Ovary (tissue), 3 donors: ENCODE measurements around the gene ANKMY1.

Experiments
- EP300 ChIP-seq: sonication (generic); formaldehyde crosslinking; IDR thresholded peaks from one replicate; pipeline ENCODE4 v1.6.1; 2017; ENCODE audit warnings: antibody characterized with exemption
- POLR2A ChIP-seq: fragments of 450-650 bp; IDR thresholded peaks from one replicate; pipeline ENCODE4 v1.6.1; 2017; ENCODE audit warnings: antibody characterized with exemption, mild to moderate bottlenecking, moderate library complexity
- TF ChIP-seq, protein P1 (sequence below), 3 donors: fragments of 450-650 bp in 2 of 3; fragments of 200-600 bp in 1 of 3; IDR thresholded peaks; one replicate each; pipeline versions ENCODE4 v1.5.1 to v1.8.0; 2016 to 2022; ENCODE audit warnings: antibody characterized with exemption in 3 of 3, mild to moderate bottlenecking in 1 of 3
- donor health status: DM: no; HTN: no; CAD: no.

DNA sequence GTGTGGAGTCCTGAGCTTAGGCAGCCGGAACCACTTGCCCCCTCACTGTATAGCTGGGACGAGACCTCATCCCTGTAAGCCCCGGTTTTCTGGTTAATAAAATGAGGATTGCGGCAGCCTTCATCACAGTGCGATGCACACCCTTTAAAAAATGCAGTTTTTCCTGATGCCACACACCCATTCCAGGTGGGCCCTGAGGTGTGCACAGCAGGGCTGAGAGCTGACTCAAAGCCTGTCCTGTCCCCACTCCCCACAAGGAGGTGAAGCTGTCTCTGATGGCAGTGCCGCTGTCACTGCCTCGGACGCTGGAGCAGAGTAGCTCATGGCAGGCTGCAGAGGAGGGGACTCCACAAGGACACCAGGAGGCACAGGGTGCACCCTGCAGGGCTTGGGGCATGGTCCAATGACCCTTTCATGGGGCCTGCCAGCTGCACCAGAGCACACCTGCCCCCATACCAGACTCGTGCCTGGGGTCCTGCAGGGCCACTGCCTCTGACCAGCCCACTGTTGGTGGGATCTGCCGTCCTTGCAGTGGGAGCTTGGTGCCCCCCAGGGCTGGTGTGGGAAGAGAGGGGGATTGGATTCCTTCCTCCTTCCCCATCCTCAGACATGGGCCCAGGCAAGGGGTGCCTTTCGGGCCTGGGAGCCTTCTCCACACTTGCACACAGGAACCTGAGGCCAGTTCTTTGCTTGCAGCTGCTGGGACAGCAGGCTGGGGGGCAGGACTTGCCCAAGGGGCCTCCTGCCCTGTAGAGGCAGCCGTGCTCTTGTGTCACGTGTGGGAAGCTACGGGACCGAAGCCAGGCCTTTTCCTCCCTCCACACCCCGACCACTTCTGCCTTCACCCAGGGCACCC is 99.5 kb downstream of the ANKMY1 start:
- no peak for TF ChIP-seq POLR2A
- TF ChIP-seq EP300: no peak
- TF ChIP-seq, protein P1, sequence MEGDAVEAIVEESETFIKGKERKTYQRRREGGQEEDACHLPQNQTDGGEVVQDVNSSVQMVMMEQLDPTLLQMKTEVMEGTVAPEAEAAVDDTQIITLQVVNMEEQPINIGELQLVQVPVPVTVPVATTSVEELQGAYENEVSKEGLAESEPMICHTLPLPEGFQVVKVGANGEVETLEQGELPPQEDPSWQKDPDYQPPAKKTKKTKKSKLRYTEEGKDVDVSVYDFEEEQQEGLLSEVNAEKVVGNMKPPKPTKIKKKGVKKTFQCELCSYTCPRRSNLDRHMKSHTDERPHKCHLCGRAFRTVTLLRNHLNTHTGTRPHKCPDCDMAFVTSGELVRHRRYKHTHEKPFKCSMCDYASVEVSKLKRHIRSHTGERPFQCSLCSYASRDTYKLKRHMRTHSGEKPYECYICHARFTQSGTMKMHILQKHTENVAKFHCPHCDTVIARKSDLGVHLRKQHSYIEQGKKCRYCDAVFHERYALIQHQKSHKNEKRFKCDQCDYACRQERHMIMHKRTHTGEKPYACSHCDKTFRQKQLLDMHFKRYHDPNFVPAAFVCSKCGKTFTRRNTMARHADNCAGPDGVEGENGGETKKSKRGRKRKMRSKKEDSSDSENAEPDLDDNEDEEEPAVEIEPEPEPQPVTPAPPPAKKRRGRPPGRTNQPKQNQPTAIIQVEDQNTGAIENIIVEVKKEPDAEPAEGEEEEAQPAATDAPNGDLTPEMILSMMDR (IDR thresholded peaks at IDR 0.05): no peak
